HG03108 (cell line): Measurements from ENCODE around the gene CCDC150.

ENCODE experiments used
- ATAC-seq: cut with Tn5 transposase; IDR thresholded peaks from one replicate; pipeline ENCODE4 v1.9.1; 2021; ENCODE audit warnings: moderate library complexity; ENCODE audit not compliant: unreplicated experiment

Gene CCDC150

DNA sequence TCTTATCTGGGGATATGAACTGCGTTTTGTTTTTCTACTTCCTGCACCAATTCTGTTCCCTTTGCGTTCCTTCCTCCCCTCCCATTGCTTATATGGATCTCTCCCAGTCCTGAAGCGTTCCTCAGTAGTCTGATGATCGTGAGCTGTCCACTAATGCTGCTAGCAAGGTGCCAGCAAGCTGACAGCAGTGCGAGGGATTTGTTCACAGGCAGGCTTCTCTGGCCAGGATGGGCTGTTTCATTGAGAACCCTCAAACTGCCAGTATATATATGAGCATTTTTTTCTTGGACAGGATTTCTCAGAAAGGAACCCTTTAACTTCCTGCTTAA, 119.8 kb downstream of the CCDC150 start:
- no peak for ATAC-seq

DNA sequence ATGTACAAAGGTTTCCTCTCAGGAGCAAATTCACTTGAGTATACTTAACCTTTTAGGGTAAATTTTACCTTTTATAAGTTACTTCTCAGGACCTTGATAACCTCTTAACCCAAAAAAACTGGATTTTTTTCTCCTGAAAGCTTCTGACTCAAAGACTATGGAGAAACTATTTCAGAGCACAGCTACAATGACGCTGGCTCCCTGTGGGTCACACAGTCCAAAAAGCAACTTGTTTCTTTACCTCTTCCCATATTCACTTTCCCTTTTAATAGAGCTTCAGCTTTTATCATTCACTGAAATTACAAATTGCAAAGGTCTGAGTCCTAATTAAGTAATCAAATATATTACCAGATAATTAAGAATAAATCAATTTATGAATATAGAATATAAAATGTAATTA, 127.6 kb downstream of the CCDC150 start:
- ATAC-seq: no peak
